Fibroblast of lung (primary cell): ENCODE data around the gene VCP. TPM values are rescaled to one million over a fixed set of nuclear protein-coding genes. Genes with fewer than 3 reads are reported as not detected.

Experiments
- DNase-seq, 2 donors: peaks; one replicate each; pipeline versions ENCODE4 v3.0.0 to v3.0.0-alpha.2; 2010; ENCODE audit warnings: low read depth in 2 of 2
- H2AFZ ChIP-seq: 2 replicates; pipeline ENCODE4 v1.5.1; 2012; ENCODE audit warnings: low read length, control low read depth, inconsistent platforms
- H3K27ac ChIP-seq: 2 replicates; pipeline ENCODE4 v1.5.1; 2011; ENCODE audit warnings: low read length, control low read depth; ENCODE audit not compliant: insufficient read depth
- H3K27me3 ChIP-seq: 2 replicates; pipeline ENCODE4 v1.5.1; 2011; ENCODE audit warnings: mild to moderate bottlenecking, low read length; ENCODE audit not compliant: control insufficient read depth, insufficient read depth
- H3K36me3 ChIP-seq: 2 replicates; pipeline ENCODE4 v1.5.1; 2011; ENCODE audit warnings: low read length; ENCODE audit not compliant: control insufficient read depth, insufficient read depth
- H3K4me1 ChIP-seq: 2 replicates; pipeline ENCODE4 v1.5.1; 2011; ENCODE audit warnings: low read length; ENCODE audit not compliant: control insufficient read depth, insufficient read depth; ENCODE audit errors: extremely low read depth
- H3K4me2 ChIP-seq: 2 replicates; pipeline ENCODE4 v1.5.1; 2011; ENCODE audit warnings: low read length, control low read depth; ENCODE audit not compliant: insufficient read depth; ENCODE audit errors: extremely low read depth
- H3K4me3 ChIP-seq, 4 experiments: fragments of 200-600 bp in 1 of 4; sonication (generic) in 1 of 4; replicated peaks in 1 of 4; 2 replicates each; pipeline ENCODE4 v1.5.1; 2011 to 2016; ENCODE audit warnings: low read length in 4 of 4, low read depth in 3 of 4, mild to moderate bottlenecking in 3 of 4, control low read depth in 2 of 4, inconsistent platforms in 1 of 4, mixed read lengths in 1 of 4; ENCODE audit not compliant: insufficient read depth in 1 of 4; ENCODE audit errors: control extremely low read depth in 1 of 4
- H3K79me2 ChIP-seq: 2 replicates; pipeline ENCODE4 v1.5.1; 2012; ENCODE audit warnings: mild to moderate bottlenecking, low read length, inconsistent platforms; ENCODE audit not compliant: control insufficient read depth, insufficient read depth
- H3K9ac ChIP-seq: 2 replicates; pipeline ENCODE4 v1.5.1; 2011; ENCODE audit warnings: mild to moderate bottlenecking, low read length, control low read depth; ENCODE audit not compliant: insufficient read depth
- H3K9me3 ChIP-seq: 2 replicates; pipeline ENCODE4 v1.5.1; 2012; ENCODE audit warnings: low read depth, low read length; ENCODE audit not compliant: control insufficient read depth, insufficient read depth
- H4K20me1 ChIP-seq: 2 replicates; pipeline ENCODE4 v1.5.1; 2011; ENCODE audit warnings: low read length; ENCODE audit not compliant: control insufficient read depth, insufficient read depth; ENCODE audit errors: extremely low read depth
- CTCF ChIP-seq, 2 donors: IDR thresholded peaks in 1 of 2; conservative IDR thresholded peaks in 1 of 2; 1 replicate in 1 of 2; 2 replicates in 1 of 2; pipeline ENCODE4 v1.5.1; 2011 to 2012; ENCODE audit warnings: low read length in 2 of 2, control low read depth in 1 of 2, inconsistent platforms in 1 of 2, low read depth in 1 of 2, mild to moderate bottlenecking in 1 of 2
- EZH2 ChIP-seq: IDR thresholded peaks from 2 replicates; pipeline ENCODE4 v1.5.1; 2012; ENCODE audit warnings: low read length, control low read depth, mild to moderate bottlenecking; ENCODE audit errors: missing control alignments
- polyA plus RNA-seq, 2 donors: library from polyadenylated mRNA; depleted of rRNA in 1 of 2; stranded (reverse) in 1 of 2; unstranded in 1 of 2; fragments of >200 nt; gene quantifications; 2 replicates each; pipeline ENCODE4 v1.2.1, GENCODE V29; 2011 to 2012; ENCODE audit warnings: missing spikeins in 1 of 2
- total RNA-seq: library from RNA; depleted of rRNA; stranded (reverse); fragments of >200 nt; gene quantifications from 2 replicates; pipeline ENCODE4 v1.2.1, GENCODE V29; 2014

Gene VCP
- total and polyA plus RNA-seq, 2 donors (not counting 1 experiment from before 2014, with no cell fraction given) = 298 to 340 TPM

GRCh38 chr9:35115680-35116538 lies 43.5 kb upstream of the VCP start, which contains the start of gene ATOSB:
TSS of gene ATOSB (minus strand) at chr9:35115862. CDS start at chr9:35108274, 7,588 bp downstream.
- Histone ChIP-seq H3K36me3 (no peaks in the 10 kb centered on the region), H3K9me3 (no peaks in the 10 kb centered on the region), H3K4me3 (peak within 1 kb of the TSS; percentile 70 to 93 (median 82)), H3K9ac (peak within 1 kb of the TSS; percentile 69), H3K4me1 (peaks cover 20% of the 10 kb centered on the region), H3K4me2 (peak within 1 kb of the TSS; percentile 100), H2AFZ (peak within 1 kb of the TSS; percentile 88), H3K79me2 (peaks cover 15% of the 10 kb centered on the region), H4K20me1 (no peaks in the 10 kb centered on the region), H3K27ac (peak within 1 kb of the TSS; percentile 94), H3K27me3 (no peaks in the 10 kb centered on the region)
- peak; percentile 95 to 96 for DNase-seq
- no peak for TF ChIP-seq EZH2
- no peak for TF ChIP-seq CTCF (conservative IDR thresholded peaks at IDR 0.05 in 1 of 2, IDR thresholded peaks at IDR 0.05 in 1 of 2; ENCODE audit: low read depth in 1 of 2, low read length in 2 of 2)

GRCh38 chr9:35114840-35115628 lies 42.6 kb upstream of the VCP start:
- Histone ChIP-seq H3K9me3 (no peaks in the 10 kb centered on the region), H3K4me2 (peak overlapping the region; percentile 100), H2AFZ (peak overlapping the region; percentile 25), H3K79me2 (peaks cover 24% of the 10 kb centered on the region), H3K27ac (peak overlapping the region; percentile 94), H3K27me3 (no peaks in the 10 kb centered on the region), H3K36me3 (no peaks in the 10 kb centered on the region), H3K4me3 (peak overlapping the region; percentile 70 to 93 (median 82)), H4K20me1 (no peaks in the 10 kb centered on the region), H3K9ac (peak overlapping the region; percentile 69), H3K4me1 (peaks cover 25% of the 10 kb centered on the region)
- no peak for TF ChIP-seq EZH2
- no peak for TF ChIP-seq CTCF (conservative IDR thresholded peaks at IDR 0.05 in 1 of 2, IDR thresholded peaks at IDR 0.05 in 1 of 2; ENCODE audit: low read depth in 1 of 2, low read length in 2 of 2)
- DNase-seq = no peak
